ENCODE results near the gene FRMD4A. TPM values are rescaled to one million over a fixed set of nuclear protein-coding genes. Genes with fewer than 3 reads are reported as not detected.

The FRMD4A gene
- total RNA-seq, 1 experiment from 2014 or later: 1.1 TPM

DNA sequence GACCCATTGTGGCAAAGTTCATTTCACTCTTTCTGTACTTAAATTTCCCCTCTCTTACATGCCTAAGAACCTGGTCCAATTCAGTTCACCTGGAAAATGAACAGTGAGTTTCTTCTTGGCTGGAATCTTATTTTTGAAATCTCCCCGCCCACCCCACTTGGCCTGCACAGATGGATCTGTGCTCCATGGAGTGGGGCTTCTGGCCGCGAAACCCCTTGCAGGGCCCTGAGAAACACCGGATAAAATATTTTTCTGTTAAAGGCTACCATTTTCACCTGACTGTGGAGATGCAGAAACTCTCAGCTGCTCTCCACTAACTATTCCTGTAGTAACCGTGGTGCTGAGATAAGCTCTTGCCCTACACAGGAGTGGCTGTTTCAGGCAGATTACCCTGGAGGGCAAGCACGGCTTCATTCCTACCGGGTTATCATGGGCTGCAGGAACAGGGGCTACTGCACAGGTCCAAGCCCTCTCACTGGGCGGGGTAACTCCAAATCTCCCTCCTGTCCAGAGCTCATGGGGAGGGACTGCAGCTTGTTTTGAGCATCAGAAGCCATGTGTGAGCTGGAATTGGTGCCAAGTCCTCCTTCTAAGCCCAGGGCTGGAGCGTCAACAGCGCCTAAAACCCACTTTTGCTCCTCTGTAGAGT lies 625.1 kb downstream of the FRMD4A start:
- no peak for DNase-seq (ENCODE audit: low spot score)

DNA sequence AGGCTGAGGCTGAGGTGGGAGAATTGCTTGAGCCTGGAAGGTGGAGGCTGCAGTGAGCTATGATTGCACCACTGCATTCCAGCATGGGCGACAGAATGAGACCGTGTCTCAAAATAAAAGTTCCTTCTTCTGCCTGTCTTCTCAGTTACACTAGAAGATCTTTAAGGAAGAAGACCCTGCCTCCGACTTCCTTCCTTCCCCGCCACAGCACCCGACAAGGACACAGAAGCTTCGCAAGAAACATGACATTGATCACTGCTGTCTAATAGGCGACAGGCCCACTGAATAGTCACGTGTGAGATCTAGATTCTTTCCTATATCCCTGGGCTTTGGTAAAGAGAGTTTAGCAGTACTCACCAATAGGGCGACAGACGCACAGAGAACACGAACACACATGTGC lies 625.8 kb downstream of the FRMD4A start:
- no peak for DNase-seq (ENCODE audit: low spot score)

DNA sequence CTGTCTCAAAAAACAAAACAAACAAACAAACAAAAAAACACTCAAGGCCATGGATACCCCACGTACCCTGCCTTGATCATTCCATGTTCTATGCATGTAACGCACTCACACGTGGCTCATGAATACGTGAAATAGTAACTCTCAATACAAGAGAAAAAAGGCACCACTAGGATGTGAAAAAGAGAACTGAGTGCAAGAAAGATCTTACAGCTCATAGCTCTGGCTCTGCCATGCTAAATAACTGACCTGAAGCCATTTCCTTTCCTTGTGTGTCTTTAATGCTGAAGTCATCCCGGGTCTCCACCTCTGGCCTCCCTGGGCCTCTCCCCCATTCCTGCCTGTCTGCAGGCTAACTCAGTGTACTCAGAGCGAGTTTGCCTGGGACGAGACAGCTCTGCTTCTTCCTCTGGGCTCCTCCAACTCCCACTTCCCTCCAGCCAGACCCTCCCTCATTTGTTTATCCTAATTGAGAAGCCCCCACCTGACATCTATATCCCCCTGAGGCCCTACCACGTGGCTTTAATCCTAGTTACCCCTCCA lies 626.7 kb downstream of the FRMD4A start:
- no peak for DNase-seq (ENCODE audit: low spot score)

DNA sequence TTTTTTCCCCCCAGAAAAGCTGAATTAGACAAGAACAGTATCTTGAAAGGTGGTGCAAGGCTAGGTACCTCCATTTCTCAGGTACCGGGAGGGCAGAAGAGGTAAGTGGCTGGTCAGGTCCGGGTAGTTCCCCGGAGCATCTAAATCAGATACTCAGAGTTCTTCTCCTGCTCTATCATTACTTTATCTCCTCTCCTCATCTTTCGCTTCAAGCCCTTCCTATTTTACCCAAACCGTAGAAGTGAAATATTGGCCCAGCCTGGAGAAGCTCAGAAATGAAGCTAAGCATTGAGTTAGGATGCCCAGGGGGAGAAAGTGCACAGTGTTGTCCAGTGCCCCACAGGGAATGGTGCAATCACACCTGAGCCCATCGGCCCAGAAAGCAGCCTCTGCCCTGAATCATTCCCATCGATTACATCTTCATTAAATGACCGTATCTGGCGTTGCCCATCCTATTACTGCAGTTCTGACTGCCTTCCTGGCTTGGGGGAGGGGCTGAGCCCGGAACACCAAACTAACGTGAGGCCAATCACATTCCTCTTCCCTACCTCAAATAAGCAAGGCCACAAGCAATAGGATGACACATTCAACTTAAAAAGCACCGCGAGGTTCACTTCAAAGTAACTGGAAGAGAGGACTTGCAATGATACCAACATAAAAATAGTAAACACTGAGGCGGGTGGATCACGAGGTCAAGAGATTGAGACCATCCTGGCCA lies 627.5 kb downstream of the FRMD4A start:
- no peak for DNase-seq (ENCODE audit: low spot score)

DNA sequence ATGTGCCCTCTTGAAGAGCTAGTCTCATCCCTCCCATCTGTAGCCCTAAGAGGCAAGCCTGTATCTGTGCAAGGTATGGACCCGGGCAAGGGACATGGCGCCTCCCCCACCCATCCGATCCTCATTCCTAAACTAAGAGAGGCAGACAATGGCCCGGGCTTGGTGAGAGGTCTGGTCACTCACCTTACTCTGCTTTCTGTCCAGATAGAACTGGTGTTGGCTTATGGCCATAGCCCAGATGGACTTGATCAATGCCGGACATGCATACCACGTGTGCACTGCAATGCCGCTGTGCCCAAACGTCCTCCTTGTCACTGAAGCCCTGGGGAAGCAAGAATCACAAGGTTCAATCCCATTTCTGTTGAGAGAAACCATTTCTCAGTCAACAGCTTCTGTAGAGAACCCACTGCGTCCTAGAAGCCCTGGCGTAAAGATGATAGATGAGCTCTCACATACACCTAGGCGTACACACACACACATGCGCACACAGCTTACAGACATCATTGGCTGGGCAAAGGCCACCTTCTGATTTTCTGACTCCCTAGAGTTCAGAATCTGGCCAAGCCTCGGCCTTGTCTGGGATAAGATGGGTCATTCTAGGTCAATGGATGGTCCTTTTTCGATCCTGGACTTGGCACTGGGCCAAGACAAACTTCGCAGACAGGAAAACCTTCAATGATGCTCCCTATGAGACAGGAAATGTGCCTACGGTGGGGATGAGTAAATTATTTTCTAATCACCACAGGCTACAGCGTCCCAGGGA lies 629.4 kb downstream of the FRMD4A start:
- no peak for DNase-seq (ENCODE audit: low spot score)

GRCh38 chr10:13700473-13701144 lies 630.1 kb downstream of the FRMD4A start:
- no peak for DNase-seq (ENCODE audit: low spot score)

DNA sequence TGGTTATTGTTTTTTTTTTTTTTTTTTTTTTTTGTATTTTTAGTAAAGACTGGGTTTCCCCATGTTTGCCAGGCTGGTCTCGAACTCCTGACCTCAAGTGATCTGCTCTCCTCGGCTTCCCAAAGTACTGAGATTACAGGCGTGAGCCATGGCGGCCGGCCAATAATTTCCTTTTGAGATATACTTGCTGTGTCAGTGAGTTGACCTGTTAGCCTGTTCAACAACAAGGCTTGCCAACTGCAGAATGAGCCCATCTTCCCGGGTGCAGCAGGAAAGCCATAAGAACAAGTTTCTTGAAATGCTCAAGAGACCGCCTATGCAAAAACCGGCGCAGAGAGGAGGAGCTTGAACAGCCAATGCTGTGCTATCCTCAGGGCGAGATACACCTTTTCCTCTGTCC lies 631.5 kb downstream of the FRMD4A start:
- DNase-seq (ENCODE audit: low spot score): no peak

DNA sequence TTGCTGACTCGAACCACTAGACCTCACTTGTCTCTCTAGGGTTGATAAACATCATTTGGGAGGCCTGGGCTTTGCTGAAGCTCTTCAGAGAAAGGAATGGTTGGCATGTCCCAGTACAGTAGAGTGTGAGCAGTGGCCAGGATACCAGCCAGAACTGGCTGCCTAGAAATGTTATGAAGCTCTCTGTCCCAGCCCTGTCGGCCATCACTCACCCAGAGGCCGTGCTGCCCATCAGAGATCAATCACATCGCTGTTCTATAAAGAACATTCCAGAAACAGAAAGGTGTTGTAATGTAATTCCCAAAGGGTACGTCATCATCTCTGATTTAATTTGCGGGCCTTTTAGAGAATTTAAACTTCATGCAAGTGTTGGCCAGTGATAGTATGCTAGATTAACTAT lies 632.5 kb downstream of the FRMD4A start:
- no peak for DNase-seq (ENCODE audit: low spot score)

- no peak for DNase-seq (ENCODE audit: low spot score)
Observed at GRCh38 chr10:13696071-13696470, 634.7 kb downstream of the FRMD4A start.

DNA sequence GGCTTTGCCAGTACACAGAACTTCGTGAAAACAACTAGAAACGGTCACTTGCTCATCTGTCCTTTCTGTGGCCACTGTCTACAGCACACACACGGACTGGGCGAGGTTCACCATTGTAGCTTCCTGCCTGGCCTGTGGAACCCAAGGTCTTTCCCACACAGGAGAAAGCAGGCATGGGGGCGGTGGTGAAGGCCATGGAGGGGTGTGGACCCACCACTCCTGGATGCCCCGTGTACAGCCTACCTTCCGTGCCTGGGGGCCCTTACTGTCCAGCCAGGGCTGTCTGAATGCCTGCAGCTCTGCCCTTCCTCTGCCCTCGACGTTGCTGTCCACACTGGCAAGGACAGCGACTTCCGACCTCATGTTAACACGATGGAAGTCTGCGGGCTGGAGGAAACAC lies 635.1 kb downstream of the FRMD4A start:
- DNase-seq (ENCODE audit: low spot score): no peak

DNA sequence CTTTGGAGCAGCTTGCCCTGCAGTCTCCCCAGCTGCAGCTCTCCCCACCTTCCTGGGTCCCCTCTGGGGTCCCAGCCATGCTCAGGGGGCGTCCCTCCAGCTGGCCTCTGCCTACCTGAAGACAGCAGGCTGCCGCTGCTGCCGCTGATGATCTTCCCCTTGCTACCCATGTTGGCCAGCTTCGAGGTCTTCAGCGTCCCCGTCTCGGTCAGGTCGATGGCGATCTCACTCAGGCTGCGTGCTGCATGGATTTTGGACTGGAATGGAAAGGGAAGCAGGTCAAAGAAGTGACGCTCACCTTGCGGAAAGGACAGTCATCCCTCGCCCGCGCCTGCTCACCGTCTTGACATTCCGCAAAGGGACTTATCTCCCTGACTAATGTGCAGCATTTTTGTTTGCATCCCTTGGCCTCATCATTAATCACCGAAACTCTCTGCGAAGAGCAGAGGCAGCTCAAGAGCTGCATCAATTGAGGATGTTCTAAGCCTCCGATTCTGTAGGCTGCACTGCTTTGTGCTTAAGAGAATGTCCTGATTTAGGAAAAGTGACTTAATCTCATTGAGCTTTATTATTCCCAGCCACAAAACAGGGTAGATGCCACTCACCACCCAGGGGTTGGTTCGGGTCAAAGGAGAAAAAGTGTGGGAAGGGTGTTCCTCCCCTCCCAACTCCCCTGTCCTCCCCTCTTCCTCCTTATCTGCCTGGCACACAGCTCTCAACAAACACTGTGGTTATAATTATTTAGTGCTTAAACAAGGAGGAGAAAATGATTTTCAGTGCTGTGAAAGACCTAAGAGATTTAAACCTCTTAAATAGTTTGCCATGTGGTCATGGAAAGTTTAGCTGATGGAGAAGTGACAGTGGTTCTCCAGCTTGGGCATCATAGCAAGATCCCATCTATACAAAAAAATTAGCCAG lies 636.7 kb downstream of the FRMD4A start:
- DNase-seq (ENCODE audit: low spot score): no peak

DNA sequence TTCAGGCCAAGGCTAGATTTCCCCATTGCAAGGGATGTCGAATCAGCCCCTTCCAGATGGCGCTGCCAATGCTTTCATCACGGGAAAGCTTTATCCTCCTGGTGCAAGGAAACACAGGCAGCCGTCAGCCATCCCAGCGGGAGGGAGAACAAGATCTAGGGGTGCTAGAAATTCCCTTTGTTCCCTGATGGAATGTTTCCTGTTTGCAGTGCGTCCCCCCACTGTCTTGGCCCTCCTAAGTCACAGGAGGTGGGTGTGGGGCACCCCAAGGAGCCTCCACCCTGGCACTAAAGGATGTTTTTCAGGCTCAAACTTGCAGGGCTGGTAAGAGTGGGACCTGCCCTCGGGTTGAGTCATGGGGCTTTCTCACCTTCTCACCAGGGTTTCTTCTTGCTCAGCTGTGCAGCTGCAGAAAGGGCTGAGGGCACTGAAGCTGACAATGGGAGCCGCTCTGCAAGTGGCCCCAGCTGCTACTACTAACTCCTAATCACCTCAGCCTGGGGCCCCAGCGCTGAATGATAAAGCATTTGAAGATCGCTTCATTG lies 640.4 kb downstream of the FRMD4A start:
- DNase-seq (ENCODE audit: low spot score): no peak

GRCh38 chr10:13686331-13686752 lies 644.4 kb downstream of the FRMD4A start:
- no peak for DNase-seq (ENCODE audit: low spot score)

DNA sequence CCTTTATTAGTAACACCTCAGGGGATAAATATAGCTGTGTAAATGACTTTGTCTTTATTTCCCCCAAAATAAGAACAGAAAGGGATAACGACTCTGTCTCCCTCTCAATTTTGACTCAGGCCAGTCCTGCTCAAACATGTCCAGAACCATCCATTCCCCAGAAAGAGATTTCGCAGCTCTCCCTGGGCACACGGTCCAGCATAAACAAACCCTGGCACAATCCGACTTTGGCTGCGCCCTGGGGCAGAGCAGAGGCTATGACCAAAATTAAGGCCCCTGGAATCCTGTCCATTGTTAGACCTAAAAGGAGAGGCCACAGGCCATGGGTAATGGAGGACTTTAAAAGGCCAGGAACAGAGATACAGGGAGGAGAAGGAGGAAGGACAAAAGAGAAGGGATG lies 644.8 kb downstream of the FRMD4A start:
- DNase-seq (ENCODE audit: low spot score): no peak

GRCh38 chr10:13684806-13685482 lies 645.8 kb downstream of the FRMD4A start:
- DNase-seq (ENCODE audit: low spot score): no peak

DNA sequence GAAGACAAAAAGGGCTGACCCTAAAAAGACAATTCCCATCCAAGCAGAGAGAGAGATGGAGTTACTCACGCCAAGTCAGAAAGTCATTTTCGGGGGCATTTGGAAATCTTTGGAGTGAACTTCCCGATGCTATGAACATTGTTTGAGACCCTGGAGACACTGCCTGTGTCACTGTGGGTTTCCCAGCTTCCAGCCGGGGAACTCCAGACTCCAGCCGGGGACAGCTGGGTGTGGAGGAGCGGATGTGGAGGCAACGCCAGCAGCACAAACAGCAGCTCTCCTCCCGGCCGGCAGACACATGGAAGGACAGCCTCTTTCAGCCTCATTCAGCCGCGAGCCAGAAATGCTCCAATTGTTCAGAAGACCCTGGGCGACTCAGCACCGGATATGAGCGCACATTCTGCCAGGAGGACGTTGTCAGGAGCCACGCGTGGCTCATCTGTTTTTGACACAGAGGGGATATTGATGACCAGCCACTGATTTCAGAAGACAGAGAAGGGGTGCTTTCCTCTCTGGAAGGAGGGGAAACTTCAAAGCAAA lies 646.4 kb downstream of the FRMD4A start:
- DNase-seq (ENCODE audit: low spot score): no peak

DNA sequence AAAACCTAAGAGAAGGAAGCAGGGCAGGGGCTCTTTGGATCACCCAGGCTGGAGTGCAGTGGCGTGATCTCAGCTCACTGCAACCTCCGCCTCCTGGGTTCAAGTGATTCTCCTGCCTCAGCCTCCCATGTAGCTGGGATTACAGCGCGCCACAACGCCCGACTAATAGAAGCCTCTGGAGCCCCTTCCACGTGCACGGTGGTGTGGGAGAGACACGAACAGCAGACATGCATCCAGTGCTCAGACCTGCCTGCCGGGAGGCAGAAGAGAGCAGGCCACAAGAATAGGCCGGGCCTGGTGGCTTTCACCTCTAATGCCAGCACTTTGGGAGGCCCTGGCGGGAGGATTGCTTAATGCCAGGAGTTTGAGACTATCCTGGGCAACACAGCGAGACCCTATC lies 647.7 kb downstream of the FRMD4A start:
- DNase-seq (ENCODE audit: low spot score): no peak

DNA sequence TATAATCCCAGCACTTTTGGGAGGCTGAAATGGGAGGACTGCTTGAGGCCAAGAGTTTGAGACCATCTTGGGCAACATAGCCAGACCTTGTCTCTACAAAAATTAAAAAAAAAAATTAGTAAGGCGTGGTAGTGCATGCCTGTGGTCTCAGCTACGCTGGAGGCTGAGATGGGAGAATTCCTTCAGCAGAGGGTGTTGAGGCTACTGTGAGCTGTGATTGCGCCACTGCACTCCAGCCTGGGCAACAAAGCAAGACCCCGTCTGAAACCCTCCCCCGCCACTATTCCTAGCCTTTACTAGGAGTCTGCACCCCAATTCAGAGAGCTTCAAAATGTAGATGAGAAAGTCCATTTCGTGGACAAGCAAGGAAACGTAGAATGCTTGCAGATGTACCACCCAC lies 648.8 kb downstream of the FRMD4A start:
- no peak for DNase-seq (ENCODE audit: low spot score)

- no peak for DNase-seq (ENCODE audit: low spot score)
Observed at GRCh38 chr10:13681528-13681927, 649.2 kb downstream of the FRMD4A start.

GRCh38 chr10:13681095-13681494 lies 649.6 kb downstream of the FRMD4A start:
- no peak for DNase-seq (ENCODE audit: low spot score)

All from H4 (cell line).